Right lobe of liver (tissue), 4 donors: ENCODE results near the gene OR2H1.

Source experiments
- CTCF ChIP-seq, 4 donors: fragments of 200-600 bp in 3 of 4; fragments of 450-650 bp in 1 of 4; IDR thresholded peaks; one replicate each; pipeline versions ENCODE4 v1.5.1 to v1.8.0; 2016 to 2022; ENCODE audit warnings: antibody characterized with exemption in 4 of 4, mild to moderate bottlenecking in 2 of 4
- POLR2A ChIP-seq: fragments of 450-650 bp; IDR thresholded peaks from one replicate; pipeline ENCODE4 v1.6.1; 2017; ENCODE audit warnings: antibody characterized with exemption, mild to moderate bottlenecking
- donor health status: DM: no; HTN: no; CAD: no.
- donor health status: DM: no; HTN: no; CAD: no.
- donor health status: DM: no; HTN: yes; CAD: no.

GRCh38 chr6:29510202-29510601 lies 53.2 kb downstream of the OR2H1 start:
- TF ChIP-seq CTCF (IDR thresholded peaks at IDR 0.05) (no peak), POLR2A (no peak)
